Mesendoderm (in vitro differentiated cells): ENCODE data around the gene PTPRG.

ENCODE experiments used
- DNase-seq: peaks from one replicate; pipeline ENCODE4 v3.0.0; 2013
- H2AK5ac ChIP-seq: 2 replicates; pipeline ENCODE4 v1.6.1; 2013; ENCODE audit warnings: low read length, inconsistent platforms
- H2BK120ac ChIP-seq: 2 replicates; pipeline ENCODE4 v1.6.1; 2013; ENCODE audit warnings: low read depth, mild to moderate bottlenecking, low read length, moderate library complexity, mixed read lengths
- H2BK15ac ChIP-seq: replicated peaks from 2 replicates; pipeline ENCODE4 v1.6.1; 2013; ENCODE audit warnings: low read depth, mild to moderate bottlenecking, moderate library complexity
- H2BK5ac ChIP-seq: 2 replicates; pipeline ENCODE4 v1.6.1; 2013; ENCODE audit warnings: low read length, inconsistent platforms
- H3K18ac ChIP-seq: 2 replicates; pipeline ENCODE4 v1.6.1; 2013; ENCODE audit warnings: mild to moderate bottlenecking, low read length, mixed read lengths
- H3K23ac ChIP-seq: one replicate; pipeline ENCODE4 v1.6.1; 2013; ENCODE audit warnings: low read length
- H3K27ac ChIP-seq: 2 replicates; pipeline ENCODE4 v1.5.1; 2013; ENCODE audit warnings: low read depth, mild to moderate bottlenecking, inconsistent platforms, low read length, moderate library complexity
- H3K27me3 ChIP-seq: 2 replicates; pipeline ENCODE4 v1.6.1; 2013; ENCODE audit warnings: low read length, control low read depth, mild to moderate bottlenecking, inconsistent platforms; ENCODE audit not compliant: insufficient read depth, poor library complexity
- H3K36me3 ChIP-seq: 2 replicates; pipeline ENCODE4 v1.6.1; 2013; ENCODE audit warnings: low read length, inconsistent platforms; ENCODE audit not compliant: control insufficient read depth, insufficient read depth
- H3K4ac ChIP-seq: one replicate; pipeline ENCODE4 v1.6.1; 2013; ENCODE audit warnings: low read depth, mild to moderate bottlenecking, low read length, moderate library complexity
- H3K4me1 ChIP-seq: 2 replicates; pipeline ENCODE4 v1.6.1; 2013; ENCODE audit warnings: low read depth, low read length, inconsistent platforms; ENCODE audit not compliant: control insufficient read depth
- H3K4me2 ChIP-seq: 2 replicates; pipeline ENCODE4 v1.6.1; 2013; ENCODE audit warnings: low read length
- H3K4me3 ChIP-seq: 2 replicates; pipeline ENCODE4 v1.5.1; 2013; ENCODE audit warnings: mild to moderate bottlenecking, low read length
- H3K56ac ChIP-seq: one replicate; pipeline ENCODE4 v1.6.1; 2013; ENCODE audit warnings: low read length
- H3K79me1 ChIP-seq: 2 replicates; pipeline ENCODE4 v1.6.1; 2013; ENCODE audit warnings: low read length, inconsistent platforms
- H3K79me2 ChIP-seq: 2 replicates; pipeline ENCODE4 v1.6.1; 2013; ENCODE audit warnings: mild to moderate bottlenecking, low read length; ENCODE audit not compliant: control insufficient read depth, insufficient read depth
- H3K9ac ChIP-seq: 2 replicates; pipeline ENCODE4 v1.6.1; 2013; ENCODE audit warnings: low read length, inconsistent platforms
- H4K5ac ChIP-seq: one replicate; pipeline ENCODE4 v1.6.1; 2013; ENCODE audit warnings: low read length
- H4K8ac ChIP-seq: one replicate; pipeline ENCODE4 v1.6.1; 2013; ENCODE audit warnings: low read depth, mild to moderate bottlenecking, control low read depth, low read length, moderate library complexity
- WGBS: extraction: QIAGEN DNeasy Blood & Tissue Kit; methylation state at CpG from one replicate; pipeline ENCODE4 v1.1.7; 2013; ENCODE audit warnings: low lambda C conversion rate, missing lambda C conversion rate; ENCODE audit not compliant: insufficient coverage; ENCODE audit errors: extremely low coverage; 5-methylcytosine and 5-hydroxymethylcytosine counted together

Gene PTPRG

DNA sequence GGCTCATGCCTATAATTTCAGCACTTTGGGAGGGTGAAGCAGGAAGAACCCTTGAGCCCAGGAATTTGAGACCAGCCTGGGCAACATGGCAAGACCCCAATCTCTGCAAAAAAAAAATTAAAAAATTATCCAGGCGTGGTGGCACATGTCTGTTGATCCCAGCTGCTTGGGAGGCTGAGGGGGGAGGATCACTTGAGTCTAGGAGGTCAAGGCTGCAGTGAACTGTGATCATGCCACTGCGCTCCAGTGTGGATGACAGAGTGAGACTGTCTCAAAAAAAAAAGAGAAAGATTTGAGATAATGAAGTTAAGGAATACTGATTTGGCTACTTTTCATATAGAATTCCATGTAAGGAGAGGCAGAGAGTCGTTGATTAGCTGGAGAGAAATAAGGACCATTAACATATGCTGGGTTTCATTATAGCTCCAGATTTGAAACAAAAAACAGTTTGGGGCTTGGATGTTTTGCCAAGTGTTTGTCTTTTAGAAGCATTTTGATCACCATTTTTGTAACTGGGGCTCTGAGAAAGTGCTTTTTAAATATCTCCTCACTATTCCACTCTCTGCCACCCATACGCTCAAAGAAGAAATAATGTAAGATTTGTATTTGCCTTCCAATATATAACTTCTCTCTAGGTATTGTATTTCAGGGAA lies 597.8 kb downstream of the PTPRG start:
- H2BK120ac ChIP-seq: no peak overlapping the region
- H3K4me1 ChIP-seq: no peaks in the 10 kb centered on the region
- H3K4me2 ChIP-seq: no peak overlapping the region
- no CpG with 5 or more reads among the region's 4 CpGs for WGBS
- H3K36me3 ChIP-seq: no peaks in the 10 kb centered on the region
- no peak overlapping the region for H2AK5ac ChIP-seq
- no peak overlapping the region for H3K4ac ChIP-seq
- no peaks in the 10 kb centered on the region for H3K27me3 ChIP-seq
- H3K79me1 ChIP-seq: no peaks in the 10 kb centered on the region
- no peak overlapping the region for H2BK5ac ChIP-seq
- H3K23ac ChIP-seq: no peak overlapping the region
- no peak overlapping the region for H4K5ac ChIP-seq
- no peak overlapping the region for H3K56ac ChIP-seq
- no peaks in the 10 kb centered on the region for H3K79me2 ChIP-seq
- H2BK15ac ChIP-seq: no peak overlapping the region
- no peak overlapping the region for H3K18ac ChIP-seq
- DNase-seq: no peak
- no peak overlapping the region for H3K9ac ChIP-seq
- no peak overlapping the region for H3K4me3 ChIP-seq
- H4K8ac ChIP-seq: no peak overlapping the region
- no peak overlapping the region for H3K27ac ChIP-seq

DNA sequence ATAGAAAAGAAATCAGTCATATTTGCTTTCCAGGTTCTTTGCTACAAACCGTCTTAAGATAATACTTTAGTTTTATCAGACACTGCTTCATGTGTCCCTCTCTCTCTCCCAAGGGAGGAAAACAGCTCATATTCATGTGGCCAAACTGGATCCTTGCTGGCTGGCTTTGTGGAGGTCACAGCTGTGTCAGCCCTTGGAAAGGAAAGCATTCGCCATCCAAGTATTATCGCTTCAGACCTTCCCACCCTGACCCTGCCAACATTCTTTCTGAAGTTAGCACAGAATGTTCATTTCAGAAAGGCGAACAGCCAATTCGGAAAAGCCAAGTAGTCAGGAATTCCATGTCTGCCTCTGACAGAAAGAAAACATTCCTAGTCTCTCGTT lies 598.3 kb downstream of the PTPRG start:
- no peaks in the 10 kb centered on the region for H3K79me1 ChIP-seq
- H3K4me2 ChIP-seq: no peak overlapping the region
- H2BK5ac ChIP-seq: no peak overlapping the region
- H3K4ac ChIP-seq: no peak overlapping the region
- no peak overlapping the region for H3K56ac ChIP-seq
- no peak overlapping the region for H2BK120ac ChIP-seq
- no peaks in the 10 kb centered on the region for H3K27me3 ChIP-seq
- H2AK5ac ChIP-seq: no peak overlapping the region
- H3K36me3 ChIP-seq: no peaks in the 10 kb centered on the region
- no peak overlapping the region for H3K27ac ChIP-seq
- no peak overlapping the region for H3K4me3 ChIP-seq
- no peak overlapping the region for H2BK15ac ChIP-seq
- DNase-seq: no peak
- H3K9ac ChIP-seq: no peak overlapping the region
- H4K8ac ChIP-seq: no peak overlapping the region
- WGBS: no CpG with 5 or more reads among the region's 6 CpGs
- no peaks in the 10 kb centered on the region for H3K79me2 ChIP-seq
- H3K18ac ChIP-seq: no peak overlapping the region
- no peak overlapping the region for H3K23ac ChIP-seq
- no peak overlapping the region for H4K5ac ChIP-seq
- no peaks in the 10 kb centered on the region for H3K4me1 ChIP-seq

DNA sequence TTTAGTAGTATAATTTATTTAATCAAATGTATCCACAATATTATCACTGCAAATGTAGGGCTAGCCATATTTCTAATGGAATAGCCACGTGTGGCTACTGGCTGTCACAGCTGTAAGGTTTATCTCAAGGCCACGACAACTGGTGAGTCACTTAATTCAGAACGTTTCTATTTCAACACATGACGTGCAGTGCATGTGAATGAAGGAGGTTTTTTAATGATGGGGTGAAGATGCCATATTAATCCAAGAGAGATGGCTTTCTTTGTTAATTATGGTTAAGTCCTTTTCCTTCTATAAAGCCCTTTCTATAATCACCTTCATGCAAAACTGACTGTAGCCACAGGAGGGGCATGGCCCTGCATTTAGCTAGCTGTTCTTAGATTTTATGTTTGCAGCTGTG lies 600.0 kb downstream of the PTPRG start:
- Histone ChIP-seq H4K5ac (no peak overlapping the region), H3K27me3 (no peaks in the 10 kb centered on the region), H4K8ac (no peak overlapping the region), H2AK5ac (no peak overlapping the region), H3K4me2 (no peak overlapping the region), H2BK5ac (no peak overlapping the region), H2BK15ac (no peak overlapping the region), H3K27ac (no peak overlapping the region), H3K4me1 (no peaks in the 10 kb centered on the region), H3K4ac (no peak overlapping the region), H2BK120ac (no peak overlapping the region), H3K4me3 (no peak overlapping the region), H3K18ac (no peak overlapping the region), H3K36me3 (no peaks in the 10 kb centered on the region), H3K79me1 (no peaks in the 10 kb centered on the region), H3K79me2 (no peaks in the 10 kb centered on the region), H3K56ac (no peak overlapping the region), H3K9ac (no peak overlapping the region), H3K23ac (no peak overlapping the region)
- no CpG with 5 or more reads among the region's 4 CpGs for WGBS
- no peak for DNase-seq

DNA sequence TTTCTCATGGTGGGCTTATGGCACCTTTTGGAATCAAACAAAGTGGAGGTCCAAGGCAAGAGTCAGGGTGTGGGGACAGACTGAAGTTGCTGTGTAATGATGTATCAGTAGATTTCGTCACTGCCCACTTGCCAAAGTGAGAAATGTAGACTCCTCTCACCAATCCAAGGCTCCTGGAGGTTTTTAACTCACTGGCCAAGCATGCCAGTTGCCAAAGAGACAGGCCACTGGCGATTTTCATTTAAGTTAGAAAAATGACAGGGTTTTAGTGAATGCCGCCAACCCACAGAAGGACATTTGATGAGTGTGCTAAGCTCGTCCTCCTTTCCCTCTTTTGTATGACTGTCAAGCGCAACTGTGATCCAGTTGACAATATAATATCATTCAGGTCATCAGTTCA lies 602.8 kb downstream of the PTPRG start:
- H3K4me1 ChIP-seq: peaks cover 14% of the 10 kb centered on the region
- H3K4me2 ChIP-seq: no peak overlapping the region
- H2BK15ac ChIP-seq: no peak overlapping the region
- no peak overlapping the region for H3K56ac ChIP-seq
- H4K8ac ChIP-seq: no peak overlapping the region
- H4K5ac ChIP-seq: no peak overlapping the region
- H3K27ac ChIP-seq: no peak overlapping the region
- no peak overlapping the region for H3K23ac ChIP-seq
- H3K9ac ChIP-seq: no peak overlapping the region
- no peak overlapping the region for H2AK5ac ChIP-seq
- H3K4ac ChIP-seq: no peak overlapping the region
- H3K27me3 ChIP-seq: no peaks in the 10 kb centered on the region
- no peak overlapping the region for H2BK120ac ChIP-seq
- no peaks in the 10 kb centered on the region for H3K36me3 ChIP-seq
- H2BK5ac ChIP-seq: no peak overlapping the region
- no peak for DNase-seq
- no peak overlapping the region for H3K4me3 ChIP-seq
- H3K79me2 ChIP-seq: no peaks in the 10 kb centered on the region
- H3K79me1 ChIP-seq: no peaks in the 10 kb centered on the region
- H3K18ac ChIP-seq: no peak overlapping the region
- WGBS: no CpG with 5 or more reads among the region's 5 CpGs

DNA sequence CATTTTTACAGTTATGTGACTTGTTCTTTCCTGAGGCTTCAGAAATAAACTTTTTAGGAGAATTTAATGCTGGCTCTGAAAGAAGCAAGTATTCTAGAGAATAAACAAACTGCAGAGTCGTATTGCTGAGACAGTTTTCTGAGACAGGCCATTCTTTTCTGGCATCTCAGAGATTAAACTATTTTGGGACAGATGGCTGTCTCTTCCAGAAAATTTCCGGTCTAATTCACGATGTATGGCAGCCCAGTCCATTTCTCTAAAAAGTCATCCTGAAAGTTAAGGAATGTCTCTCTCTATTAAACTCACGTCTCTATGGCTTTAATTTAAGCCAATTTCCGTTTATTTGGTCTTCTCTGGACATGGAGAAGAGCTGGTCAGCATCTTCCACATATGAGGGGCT lies 603.4 kb downstream of the PTPRG start:
- H3K9ac ChIP-seq: no peak overlapping the region

More for the DNA sequence above, 603.4 kb downstream of the PTPRG start:
- Histone ChIP-seq H2BK5ac (no peak overlapping the region), H3K36me3 (no peaks in the 10 kb centered on the region), H4K8ac (no peak overlapping the region), H2AK5ac (no peak overlapping the region), H3K27ac (no peak overlapping the region), H4K5ac (no peak overlapping the region), H3K4ac (no peak overlapping the region), H3K4me2 (no peak overlapping the region), H3K4me1 (peaks cover 18% of the 10 kb centered on the region), H3K56ac (no peak overlapping the region), H2BK120ac (no peak overlapping the region), H3K79me1 (no peaks in the 10 kb centered on the region), H3K27me3 (no peaks in the 10 kb centered on the region), H3K79me2 (no peaks in the 10 kb centered on the region), H3K23ac (no peak overlapping the region), H2BK15ac (no peak overlapping the region), H3K18ac (no peak overlapping the region), H3K4me3 (no peak overlapping the region)
- no CpG with 5 or more reads among the region's 5 CpGs for WGBS
- DNase-seq: no peak
